OCI-LY7 (cell line): ENCODE results near the gene APBB1. TPM values are rescaled to one million over a fixed set of nuclear protein-coding genes. Genes with fewer than 3 reads are reported as not detected.

ENCODE experiments used
- BruUV-seq: library from RNA; stranded (reverse); fragments of 400-500 nt; replicated peaks from 2 replicates; lab custom pipeline; 2021; lab: Mats Ljungman, UMichigan
- CTCF ChIA-PET: fragments of 300-600 bp; sonication (Branson Sonifier 250); formaldehyde crosslinking; loops from one replicate; lab custom pipeline; 2022; ENCODE audit warnings: antibody characterized with exemption; ENCODE audit not compliant: unreplicated experiment; lab: Charles Lee
- POLR2A ChIA-PET: fragments of 300-600 bp; sonication (Branson Sonifier 250); formaldehyde crosslinking; loops from one replicate; lab custom pipeline; 2022; ENCODE audit warnings: antibody characterized with exemption; lab: Charles Lee
- DNase-seq: peaks from one replicate; pipeline ENCODE4 v3.0.0-alpha.2; 2015; ENCODE audit warnings: low spot score
- H2AFZ ChIP-seq: fragments of 200-600 bp; sonication (generic), shearing (Covaris generic); 2 replicates; pipeline ENCODE4 v1.6.1; 2014; ENCODE audit warnings: mild to moderate bottlenecking, antibody characterized with exemption, low read length, moderate library complexity
- H3K27ac ChIP-seq: fragments of 200-600 bp; sonication (generic); 2 replicates; pipeline ENCODE4 v1.5.1; 2014; ENCODE audit warnings: mixed run types, low read depth, mild to moderate bottlenecking, moderate library complexity, low read length, inconsistent platforms; ENCODE audit not compliant: poor library complexity, severe bottlenecking
- H3K36me3 ChIP-seq: fragments of 200-600 bp; sonication (generic); 2 replicates; pipeline ENCODE4 v1.6.1; 2014; ENCODE audit warnings: mild to moderate bottlenecking, antibody characterized with exemption, low read length, moderate library complexity, mixed read lengths; ENCODE audit not compliant: insufficient read depth
- H3K4me1 ChIP-seq: fragments of 200-600 bp; sonication (generic); 2 replicates; pipeline ENCODE4 v1.5.1; 2014; ENCODE audit warnings: mild to moderate bottlenecking, low read length; ENCODE audit not compliant: insufficient read depth, poor library complexity, severe bottlenecking
- H3K4me2 ChIP-seq: fragments of 200-600 bp; sonication (generic); 2 replicates; pipeline ENCODE4 v1.6.1; 2014; ENCODE audit warnings: mild to moderate bottlenecking, low read length
- H3K4me3 ChIP-seq: fragments of 200-600 bp; sonication (generic); 2 replicates; pipeline ENCODE4 v1.5.1; 2014; ENCODE audit warnings: mild to moderate bottlenecking, low read depth, low read length; ENCODE audit not compliant: poor library complexity, severe bottlenecking
- H3K79me2 ChIP-seq: fragments of 200-600 bp; sonication (generic); 2 replicates; pipeline ENCODE4 v1.6.1; 2016; ENCODE audit warnings: low read depth, mild to moderate bottlenecking, low read length, moderate library complexity, mixed read lengths; ENCODE audit not compliant: insufficient read depth
- H3K9me2 ChIP-seq: fragments of 200-600 bp; sonication (generic); 2 replicates; pipeline ENCODE4 v1.6.1; 2016; ENCODE audit warnings: mild to moderate bottlenecking, low read length, mixed read lengths; ENCODE audit not compliant: insufficient read depth
- H3K9me3 ChIP-seq: fragments of 200-600 bp; sonication (generic); 2 replicates; pipeline ENCODE4 v1.6.1; 2014; ENCODE audit warnings: mild to moderate bottlenecking, mixed run types, low read length, mixed read lengths
- H4K20me1 ChIP-seq: fragments of 200-600 bp; sonication (generic); 2 replicates; pipeline ENCODE4 v1.6.1; 2014; ENCODE audit warnings: mild to moderate bottlenecking, antibody characterized with exemption, low read length, moderate library complexity, mixed read lengths; ENCODE audit not compliant: insufficient read depth
- EZH2phosphoT487 ChIP-seq: fragments of 200-600 bp; sonication (generic); IDR thresholded peaks from 2 replicates; pipeline ENCODE4 v1.6.1; 2018; ENCODE audit warnings: low read depth, borderline replicate concordance, mild to moderate bottlenecking, mixed run types, antibody characterized with exemption, low read length, moderate library complexity, mixed read lengths
- intact Hi-C: fragments of 100-400 bp; cut with micrococcal nuclease; formaldehyde crosslinking; loops from one replicate; pipeline ENCODE4 v1.10.0; 2022; ENCODE audit not compliant: unreplicated experiment
- total RNA-seq, 2 experiments: library from RNA; depleted of rRNA in 1 of 2; stranded (reverse); fragments of >200 nt in 1 of 2; shearing (Covaris generic) in 1 of 2; gene quantifications; 2 replicates each; pipeline ENCODE4 v1.2.3, GENCODE V29; 2014 to 2022
- TF ChIP-seq, protein P1 (sequence below): fragments of 200-600 bp; sonication (generic); conservative IDR thresholded peaks from 2 replicates; pipeline ENCODE4 v1.5.1; 2014; ENCODE audit warnings: mild to moderate bottlenecking, antibody characterized with exemption, low read length, moderate library complexity, mixed read lengths

Gene APBB1
- total RNA-seq, 2 experiments from 2014 or later, result 25.5 to 30.4 TPM

DNA sequence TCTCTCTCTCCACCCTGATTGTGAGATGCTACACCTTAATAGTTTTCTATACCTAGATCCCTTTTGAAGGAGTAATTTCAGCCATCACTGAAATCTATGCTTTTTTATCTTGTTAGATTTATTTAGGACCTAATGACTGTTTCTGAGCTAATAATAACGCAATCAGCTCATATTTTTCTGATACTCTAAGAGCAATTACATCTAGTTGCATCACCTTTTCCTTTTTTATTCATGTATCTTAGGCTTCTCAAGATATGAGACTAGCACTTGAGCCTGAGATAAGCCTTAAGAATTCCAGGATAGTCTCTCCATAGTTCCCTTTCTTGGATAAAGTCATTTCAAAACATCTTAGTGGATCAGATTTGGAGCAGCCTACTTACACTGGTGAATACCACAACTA is 73.5 kb downstream of the APBB1 start:
- BruUV-seq, result no TSS peak
- H3K4me2 ChIP-seq, result no peak overlapping the region
- no peak overlapping the region for H3K4me3 ChIP-seq
- TF ChIP-seq, protein P1, sequence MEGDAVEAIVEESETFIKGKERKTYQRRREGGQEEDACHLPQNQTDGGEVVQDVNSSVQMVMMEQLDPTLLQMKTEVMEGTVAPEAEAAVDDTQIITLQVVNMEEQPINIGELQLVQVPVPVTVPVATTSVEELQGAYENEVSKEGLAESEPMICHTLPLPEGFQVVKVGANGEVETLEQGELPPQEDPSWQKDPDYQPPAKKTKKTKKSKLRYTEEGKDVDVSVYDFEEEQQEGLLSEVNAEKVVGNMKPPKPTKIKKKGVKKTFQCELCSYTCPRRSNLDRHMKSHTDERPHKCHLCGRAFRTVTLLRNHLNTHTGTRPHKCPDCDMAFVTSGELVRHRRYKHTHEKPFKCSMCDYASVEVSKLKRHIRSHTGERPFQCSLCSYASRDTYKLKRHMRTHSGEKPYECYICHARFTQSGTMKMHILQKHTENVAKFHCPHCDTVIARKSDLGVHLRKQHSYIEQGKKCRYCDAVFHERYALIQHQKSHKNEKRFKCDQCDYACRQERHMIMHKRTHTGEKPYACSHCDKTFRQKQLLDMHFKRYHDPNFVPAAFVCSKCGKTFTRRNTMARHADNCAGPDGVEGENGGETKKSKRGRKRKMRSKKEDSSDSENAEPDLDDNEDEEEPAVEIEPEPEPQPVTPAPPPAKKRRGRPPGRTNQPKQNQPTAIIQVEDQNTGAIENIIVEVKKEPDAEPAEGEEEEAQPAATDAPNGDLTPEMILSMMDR, result no peak
- TF ChIP-seq EZH2phosphoT487, result no peak
- no peak for DNase-seq
- no peak overlapping the region for H3K27ac ChIP-seq
- H3K9me3 ChIP-seq, result no peaks in the 10 kb centered on the region
- no peaks in the 10 kb centered on the region for H3K36me3 ChIP-seq
- ChIA-PET POLR2A (interaction anchor here (0.6 kb wide), 1 partner anchor 343 kb away, joined by 3 read pairs; no protein-coding TSS in a partner anchor), CTCF (no interaction called here)
- no peaks in the 10 kb centered on the region for H3K4me1 ChIP-seq
- H3K9me2 ChIP-seq, result no peaks in the 10 kb centered on the region
- H4K20me1 ChIP-seq, result no peaks in the 10 kb centered on the region
- no peaks in the 10 kb centered on the region for H3K79me2 ChIP-seq
- intact Hi-C loops, result no loop called here
- no peak overlapping the region for H2AFZ ChIP-seq

Other genes starting within 250 kb of the APBB1 start
- gene OR52B2, start 248.8 kb downstream of the APBB1 start, total RNA-seq (2014; rRNA removed; shearing (Covaris generic)), result not detected in 2 replicates
- not detected in 2 replicates for gene OR52B2, start 248.8 kb downstream of the APBB1 start, total RNA-seq (2022)
- gene OR52W1, start 219.9 kb downstream of the APBB1 start, total RNA-seq (2014; rRNA removed; shearing (Covaris generic)), result not detected in 2 replicates
- gene OR52W1, start 219.9 kb downstream of the APBB1 start, total RNA-seq (2022), result not detected in 2 replicates
- not detected in 2 replicates for gene C11orf42, start 213.5 kb downstream of the APBB1 start, total RNA-seq (2014; rRNA removed; shearing (Covaris generic))
- not detected in 2 replicates for gene C11orf42, start 213.5 kb downstream of the APBB1 start, total RNA-seq (2022)
- gene FHIP1B, start 184.5 kb downstream of the APBB1 start, total RNA-seq (2014; rRNA removed; shearing (Covaris generic)), result 15.7 and 20.1 TPM in 2 replicates
- 19.9 and 21.2 TPM in 2 replicates for gene FHIP1B, start 184.5 kb downstream of the APBB1 start, total RNA-seq (2022)
- 0.28 and 0.67 TPM in 2 replicates for gene CNGA4, start 180.0 kb downstream of the APBB1 start, total RNA-seq (2014; rRNA removed; shearing (Covaris generic))
- gene CNGA4, start 180.0 kb downstream of the APBB1 start, total RNA-seq (2022), result 0.97 and 1.0 TPM in 2 replicates
- gene CCKBR, start 159.3 kb downstream of the APBB1 start, total RNA-seq (2014; rRNA removed; shearing (Covaris generic)), result not detected in 2 replicates
- gene CCKBR, start 159.3 kb downstream of the APBB1 start, total RNA-seq (2022), result not detected in 2 replicates
- gene CAVIN3, start 98.6 kb downstream of the APBB1 start, total RNA-seq (2014; rRNA removed; shearing (Covaris generic)), result not detected in 2 replicates
- not detected in 2 replicates for gene CAVIN3, start 98.6 kb downstream of the APBB1 start, total RNA-seq (2022)
- 5.1 and 5.4 TPM in 2 replicates for gene SMPD1, start 28.6 kb downstream of the APBB1 start, total RNA-seq (2014; rRNA removed; shearing (Covaris generic))
- gene SMPD1, start 28.6 kb downstream of the APBB1 start, total RNA-seq (2022), result 11.5 and 11.9 TPM in 2 replicates
- gene HPX, start 21.9 kb upstream of the APBB1 start, total RNA-seq (2014; rRNA removed; shearing (Covaris generic)), result 0.16 TPM in 1 of 2 replicates, not detected in the other
- 1.2 and 5.2 TPM in 2 replicates for gene HPX, start 21.9 kb upstream of the APBB1 start, total RNA-seq (2022)
- gene TRIM3, start 54.8 kb upstream of the APBB1 start, total RNA-seq (2014; rRNA removed; shearing (Covaris generic)), result 8.5 and 21.3 TPM in 2 replicates
- 14.7 and 15.5 TPM in 2 replicates for gene TRIM3, start 54.8 kb upstream of the APBB1 start, total RNA-seq (2022)
- 40.7 and 55.9 TPM in 2 replicates for gene ARFIP2, start 62.2 kb upstream of the APBB1 start, total RNA-seq (2014; rRNA removed; shearing (Covaris generic))
- gene ARFIP2, start 62.2 kb upstream of the APBB1 start, total RNA-seq (2022), result 44.0 and 49.0 TPM in 2 replicates
- gene TIMM10B, start 62.4 kb upstream of the APBB1 start, total RNA-seq (2014; rRNA removed; shearing (Covaris generic)), result 43.7 and 52.8 TPM in 2 replicates
- 49.9 and 54.6 TPM in 2 replicates for gene TIMM10B, start 62.4 kb upstream of the APBB1 start, total RNA-seq (2022)
- gene DNHD1, start 78.2 kb upstream of the APBB1 start, total RNA-seq (2014; rRNA removed; shearing (Covaris generic)), result 19.3 and 24.3 TPM in 2 replicates
- gene DNHD1, start 78.2 kb upstream of the APBB1 start, total RNA-seq (2022), result 52.7 and 56.6 TPM in 2 replicates
- gene RRP8, start 184.5 kb upstream of the APBB1 start, total RNA-seq (2014; rRNA removed; shearing (Covaris generic)), result 26.4 and 29.4 TPM in 2 replicates
- gene RRP8, start 184.5 kb upstream of the APBB1 start, total RNA-seq (2022), result 25.0 and 33.6 TPM in 2 replicates
- gene ILK, start 184.7 kb upstream of the APBB1 start, total RNA-seq (2014; rRNA removed; shearing (Covaris generic)), result 52.0 and 64.8 TPM in 2 replicates
- 80.3 and 88.2 TPM in 2 replicates for gene ILK, start 184.7 kb upstream of the APBB1 start, total RNA-seq (2022)
- 97.0 and 117 TPM in 2 replicates for gene TAF10, start 193.1 kb upstream of the APBB1 start, total RNA-seq (2014; rRNA removed; shearing (Covaris generic))
- gene TAF10, start 193.1 kb upstream of the APBB1 start, total RNA-seq (2022), result 139 and 146 TPM in 2 replicates
- gene TPP1, start 200.3 kb upstream of the APBB1 start, total RNA-seq (2014; rRNA removed; shearing (Covaris generic)), result 11.9 and 16.6 TPM in 2 replicates
- 41.1 and 45.4 TPM in 2 replicates for gene TPP1, start 200.3 kb upstream of the APBB1 start, total RNA-seq (2022)
- gene DCHS1, start 236.7 kb upstream of the APBB1 start, total RNA-seq (2014; rRNA removed; shearing (Covaris generic)), result 0.67 and 1.1 TPM in 2 replicates
- gene DCHS1, start 236.7 kb upstream of the APBB1 start, total RNA-seq (2022), result 0.53 and 0.67 TPM in 2 replicates